Measurements from ENCODE around the gene OCSTAMP. TPM values are rescaled to one million over a fixed set of nuclear protein-coding genes. Genes with fewer than 3 reads are reported as not detected.

The OCSTAMP gene
- total RNA-seq, 2 experiments from 2014 or later: not detected

DNA sequence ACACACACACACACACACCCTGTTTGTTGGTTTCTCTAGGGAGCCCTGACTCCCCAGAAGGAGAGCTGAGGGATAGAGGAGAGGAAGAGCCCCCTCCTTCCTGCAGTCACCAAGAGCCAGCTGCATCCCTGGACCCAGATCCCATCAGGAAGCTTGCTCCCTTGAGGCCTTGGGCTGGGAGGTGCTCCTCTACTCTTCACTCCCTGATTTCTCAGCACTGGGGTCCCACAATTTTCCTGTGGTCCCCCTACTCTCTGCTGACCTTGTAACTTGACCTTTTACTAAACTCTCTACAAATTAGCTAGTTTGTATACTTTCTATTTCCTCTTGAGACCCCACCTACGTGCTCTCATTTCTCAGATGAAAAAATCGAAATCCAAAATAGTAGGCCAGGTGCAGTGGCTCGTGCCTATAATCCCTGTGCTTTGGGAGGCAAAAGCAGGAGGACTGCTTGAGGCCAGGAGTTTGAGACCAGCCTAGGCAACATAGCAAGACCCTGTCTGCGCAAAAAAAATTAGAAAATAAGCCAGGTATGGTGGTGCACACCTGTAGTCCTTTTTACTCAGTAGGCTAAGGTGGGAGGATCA is 5.0 kb upstream of the OCSTAMP start:
- intact Hi-C loops (cut with DNase I, micrococcal nuclease): no loop called here
- TF ChIP-seq CTCF (IDR thresholded peaks at IDR 0.05): no peak
- DNase-seq: no peak
- H3K27me3 ChIP-seq (ENCODE audit: control insufficient read depth in 1 of 2, insufficient read depth in 2 of 2, low read length in 2 of 2): no peaks in the 10 kb centered on the region
- H3K4me3 ChIP-seq (ENCODE audit: low read length): no peak overlapping the region
- no peaks in the 10 kb centered on the region for H3K36me3 ChIP-seq (ENCODE audit: insufficient read depth, low read length)
- ATAC-seq (ENCODE audit: poor library complexity): no peak
- POLR2A ChIA-PET: no interaction called here
- CTCF ChIA-PET: no interaction called here
- no peaks in the 10 kb centered on the region for H3K9me3 ChIP-seq (ENCODE audit: control insufficient read depth in 1 of 2, insufficient read depth in 1 of 2, low read length in 2 of 2)
- H3K9me3 Mint-ChIP-seq: no peaks in the 10 kb centered on the region
- H3K4me1 Mint-ChIP-seq (ENCODE audit: low read depth): peaks cover 11% of the 10 kb centered on the region
- H3K27ac Mint-ChIP-seq: no peak overlapping the region
- no peaks in the 10 kb centered on the region for H3K27me3 Mint-ChIP-seq
- H3K27ac ChIP-seq (ENCODE audit: low read depth in 1 of 2, low read length in 2 of 2): no peak overlapping the region
- peaks cover 18% of the 10 kb centered on the region for H3K4me1 ChIP-seq (ENCODE audit: insufficient read depth, low read length)
- H3K4me3 Mint-ChIP-seq: no peak overlapping the region
- H3K36me3 Mint-ChIP-seq (ENCODE audit: low read depth): no peaks in the 10 kb centered on the region

- Mint-ChIP-seq H3K36me3 (ENCODE audit: low read depth) (no peaks in the 10 kb centered on the region), H3K27ac (no peak overlapping the region), H3K9me3 (no peaks in the 10 kb centered on the region), H3K4me1 (ENCODE audit: low read depth) (peaks cover 11% of the 10 kb centered on the region), H3K27me3 (no peaks in the 10 kb centered on the region), H3K4me3 (no peak overlapping the region)
- CTCF ChIA-PET: no interaction called here
- no peaks in the 10 kb centered on the region for H3K27me3 ChIP-seq (ENCODE audit: control insufficient read depth in 1 of 2, insufficient read depth in 2 of 2, low read length in 2 of 2)
- no peak overlapping the region for H3K27ac ChIP-seq (ENCODE audit: low read depth in 1 of 2, low read length in 2 of 2)
- peaks cover 18% of the 10 kb centered on the region for H3K4me1 ChIP-seq (ENCODE audit: insufficient read depth, low read length)
- no peak for DNase-seq
- no peaks in the 10 kb centered on the region for H3K9me3 ChIP-seq (ENCODE audit: control insufficient read depth in 1 of 2, insufficient read depth in 1 of 2, low read length in 2 of 2)
- no peak for ATAC-seq (ENCODE audit: poor library complexity)
- no peak overlapping the region for H3K4me3 ChIP-seq (ENCODE audit: low read length)
- intact Hi-C loops (cut with DNase I, micrococcal nuclease): no loop called here
- no peak for TF ChIP-seq CTCF (IDR thresholded peaks at IDR 0.05)
- no peaks in the 10 kb centered on the region for H3K36me3 ChIP-seq (ENCODE audit: insufficient read depth, low read length)
- POLR2A ChIA-PET: no interaction called here
These were observed 4.4 kb upstream of the OCSTAMP start for GRCh38 chr20:46554828-46555227.

DNA sequence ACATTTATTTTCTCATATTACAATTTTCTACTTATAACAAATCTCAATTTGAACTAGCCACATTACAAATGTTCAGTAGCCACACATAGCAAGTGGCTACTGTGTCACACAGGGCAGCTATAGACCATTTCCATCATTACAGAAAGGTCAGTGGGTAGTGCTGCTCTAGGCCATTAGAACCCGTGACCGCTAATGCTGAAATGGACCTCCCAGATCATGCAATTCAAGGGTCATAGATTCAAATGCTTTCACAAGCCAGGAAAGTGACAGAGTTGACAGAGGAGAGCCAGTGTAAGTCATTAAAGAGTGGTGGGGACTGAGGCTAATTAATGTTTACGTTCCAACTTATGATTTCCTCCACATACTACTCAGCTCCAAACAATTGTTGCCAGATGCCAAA is 3.5 kb upstream of the OCSTAMP start:
- peaks cover 18% of the 10 kb centered on the region for H3K4me1 ChIP-seq (ENCODE audit: insufficient read depth, low read length)
- no peak for TF ChIP-seq CTCF (IDR thresholded peaks at IDR 0.05)
- intact Hi-C loops (cut with DNase I, micrococcal nuclease): no loop called here
- H3K4me3 ChIP-seq (ENCODE audit: low read length): no peak overlapping the region
- no peaks in the 10 kb centered on the region for H3K9me3 Mint-ChIP-seq
- H3K36me3 Mint-ChIP-seq (ENCODE audit: low read depth): no peaks in the 10 kb centered on the region
- no peak for DNase-seq
- no peaks in the 10 kb centered on the region for H3K27me3 Mint-ChIP-seq
- H3K27ac Mint-ChIP-seq: no peak overlapping the region
- no peak overlapping the region for H3K27ac ChIP-seq (ENCODE audit: low read depth in 1 of 2, low read length in 2 of 2)
- H3K36me3 ChIP-seq (ENCODE audit: insufficient read depth, low read length): no peaks in the 10 kb centered on the region
- ChIA-PET POLR2A (no interaction called here), CTCF (no interaction called here)
- no peaks in the 10 kb centered on the region for H3K9me3 ChIP-seq (ENCODE audit: control insufficient read depth in 1 of 2, insufficient read depth in 1 of 2, low read length in 2 of 2)
- H3K27me3 ChIP-seq (ENCODE audit: control insufficient read depth in 1 of 2, insufficient read depth in 2 of 2, low read length in 2 of 2): peaks cover 0 to 6% of the 10 kb centered on the region in 2 experiments
- H3K4me3 Mint-ChIP-seq: no peak overlapping the region
- peaks cover 11% of the 10 kb centered on the region for H3K4me1 Mint-ChIP-seq (ENCODE audit: low read depth)
- no peak for ATAC-seq (ENCODE audit: poor library complexity)

Data from CD4-positive, alpha-beta T cell (primary cell).